Right lobe of liver (tissue), 4 donors: ENCODE data around the gene ABHD12B.

Source experiments
- CTCF ChIP-seq, 4 donors: fragments of 200-600 bp in 3 of 4; fragments of 450-650 bp in 1 of 4; IDR thresholded peaks; one replicate each; pipeline versions ENCODE4 v1.5.1 to v1.8.0; 2016 to 2022; ENCODE audit warnings: antibody characterized with exemption in 4 of 4, mild to moderate bottlenecking in 2 of 4
- POLR2A ChIP-seq: fragments of 450-650 bp; IDR thresholded peaks from one replicate; pipeline ENCODE4 v1.6.1; 2017; ENCODE audit warnings: antibody characterized with exemption, mild to moderate bottlenecking
- donor health status: DM: no; HTN: no; CAD: no.
- donor health status: DM: no; HTN: no; CAD: no.
- donor health status: DM: no; HTN: yes; CAD: no.

- no peak for TF ChIP-seq CTCF (IDR thresholded peaks at IDR 0.05)
- no peak for TF ChIP-seq POLR2A
Observed at GRCh38 chr14:50855558-50855957, 16.3 kb upstream of the ABHD12B start.
